Right cardiac atrium (tissue), 5 donors: ENCODE measurements around the gene SPATS2. TPM values are rescaled to one million over a fixed set of nuclear protein-coding genes. Genes with fewer than 3 reads are reported as not detected.
A peak's percentile ranks its signal among the peaks of the same experiment; 100 is the strongest.
"Not testable (repeated sequence)": the region's sequence is repeated elsewhere in the genome, so short reads cannot be mapped to it uniquely, and the experiment has no call there.

Experiments
- ATAC-seq, 2 donors: fragments of 200-7000 bp; cut with Tn5 transposase; one replicate each; pipeline versions ENCODE4 v1.8.0 to v1.9.1; 2020; ENCODE audit warnings: moderate library complexity in 2 of 2, mild to moderate bottlenecking in 1 of 2
- DNase-seq, 3 donors: peaks; one replicate each; pipeline ENCODE4 v3.0.0-alpha.2; 2020
- H3K27ac ChIP-seq: one replicate; pipeline ENCODE4 v1.5.1; 2013; ENCODE audit warnings: mild to moderate bottlenecking, low read length, control low read depth, moderate library complexity
- H3K27me3 ChIP-seq: one replicate; pipeline ENCODE4 v1.6.1; 2013; ENCODE audit not compliant: control insufficient read depth, insufficient read depth
- H3K4me1 ChIP-seq: one replicate; pipeline ENCODE4 v1.6.1; 2013; ENCODE audit warnings: low read length; ENCODE audit not compliant: control insufficient read depth, insufficient read depth
- H3K4me3 ChIP-seq: one replicate; pipeline ENCODE4 v1.5.1; 2013; ENCODE audit warnings: low read length, control low read depth
- H3K9me3 ChIP-seq: one replicate; pipeline ENCODE4 v1.6.1; 2013; ENCODE audit warnings: low read length; ENCODE audit not compliant: control insufficient read depth
- WGBS: extraction: QIAGEN DNeasy Blood & Tissue Kit; methylation state at CpG from one replicate; pipeline ENCODE4 v1.1.7; 2013; 5-methylcytosine and 5-hydroxymethylcytosine counted together
- intact Hi-C, 4 donors: fragments of 100-400 bp; cut with DNase I; formaldehyde crosslinking; loops; one replicate each; pipeline versions ENCODE4 v1.11.0 to v1.14.0; 2022 to 2023
- long read RNA-seq, 4 donors: library from polyadenylated mRNA; unstranded; transcript quantifications; one replicate each; pipeline ENCODE4 v2.0.0, GENCODE V29; 2020 to 2021
- polyA plus RNA-seq: library from polyadenylated mRNA; stranded (reverse); fragments of 200-250 nt; gene quantifications from one replicate; pipeline ENCODE4 v1.2.3, GENCODE V29; 2013
- total RNA-seq, 4 donors: library from RNA; stranded (reverse); fragmentation: NEBNext Ultra II Directional; extraction: Animal tissue kit (Norgen Biotek cat#: 25700); gene quantifications; one replicate each; pipeline ENCODE4 v1.2.1, GENCODE V29; 2021
- donor health status: healthy with polysubstance abuse.
- donor health status: DM: no; HTN: yes; CAD: no.
- donor health status: DM: no; HTN: no; CAD: no.
- donor health status: DM: no; HTN: yes; CAD: no; lungs with severe emphysema.
- donor health status: DM: yes; HTN: yes; CAD: no.

The SPATS2 gene
- total RNA-seq, result 10 to 100 TPM in 1 of 4 donors, 1 to 10 TPM in 3; 8.4 to 10.3 (median 9.1) TPM
- 5.5 TPM for polyA plus RNA-seq
- long read RNA-seq, donor 1, partial matches to known transcripts, result 4 of 16 reads
- long read RNA-seq, donor 1, other reads (novel, unspliced or antisense), result 8 of 16 reads
- long read RNA-seq, donor 2, partial matches to known transcripts, result 0 of 7 reads
- long read RNA-seq, donor 2, other reads (novel, unspliced or antisense), result 3 of 7 reads
- long read RNA-seq, donor 3, partial matches to known transcripts, result 1 of 14 reads
- long read RNA-seq, donor 3, other reads (novel, unspliced or antisense), result 7 of 14 reads
- long read RNA-seq, donor 4, partial matches to known transcripts, result 0 of 6 reads
- long read RNA-seq, donor 4, other reads (novel, unspliced or antisense), result 2 of 6 reads

- under 1% methylated on average over 52 of the region's 52 CpGs for WGBS
- DNase-seq, result peak; percentile 97 to 99 (median 98)
- Histone ChIP-seq H3K27ac (peak within 1 kb of the TSS; percentile 91), H3K27me3 (no peaks in the 10 kb centered on the region), H3K4me3 (peak within 1 kb of the TSS; percentile 62), H3K9me3 (no peaks in the 10 kb centered on the region), H3K4me1 (no peaks in the 10 kb centered on the region)
- intact Hi-C loops, result no loop called here
- peak; percentile 7 to 25 for ATAC-seq
These were observed at the start of gene SPATS2 for GRCh38 chr12:49367381-49368239. Gene SPATS2, plus strand, starts transcription at chr12:49367462. Its CDS starts 93,551 bp downstream, at chr12:49461013.

GRCh38 chr12:49320411-49321103, 46.7 kb upstream of the SPATS2 start:
- ATAC-seq, DNase-seq, intact Hi-C loops, H3K4me1 ChIP-seq, H3K27me3 ChIP-seq, H3K27ac ChIP-seq, H3K9me3 ChIP-seq, H3K4me3 ChIP-seq: not testable (repeated sequence)
- 94% methylated on average over 9 of the region's 9 CpGs for WGBS

DNA sequence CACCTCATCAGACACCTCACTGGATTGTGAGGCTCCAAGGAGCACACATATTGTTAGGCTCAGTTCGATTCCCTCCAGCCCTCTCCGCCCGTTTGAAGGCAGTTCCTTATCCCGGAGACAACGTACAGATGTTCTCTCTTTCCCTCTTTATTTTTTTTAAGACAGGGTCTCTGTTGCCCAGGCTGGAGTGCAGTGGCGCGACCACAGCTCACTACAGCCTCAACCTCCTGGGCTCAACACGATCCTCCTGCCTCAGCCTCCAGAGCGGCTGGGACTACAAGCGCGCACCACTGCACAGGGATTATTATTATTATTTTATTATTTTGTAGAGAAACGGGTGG, 44.9 kb upstream of the SPATS2 start:
- 44% methylated on average over 12 of the region's 12 CpGs for WGBS
- H3K27me3 ChIP-seq, result no peaks in the 10 kb centered on the region
- no peak for ATAC-seq
- H3K27ac ChIP-seq, result no peak overlapping the region
- DNase-seq, result no peak
- peak overlapping the region; percentile 78 for H3K4me3 ChIP-seq
- intact Hi-C loops, result no loop called here
- no peaks in the 10 kb centered on the region for H3K9me3 ChIP-seq
- no peaks in the 10 kb centered on the region for H3K4me1 ChIP-seq

DNA sequence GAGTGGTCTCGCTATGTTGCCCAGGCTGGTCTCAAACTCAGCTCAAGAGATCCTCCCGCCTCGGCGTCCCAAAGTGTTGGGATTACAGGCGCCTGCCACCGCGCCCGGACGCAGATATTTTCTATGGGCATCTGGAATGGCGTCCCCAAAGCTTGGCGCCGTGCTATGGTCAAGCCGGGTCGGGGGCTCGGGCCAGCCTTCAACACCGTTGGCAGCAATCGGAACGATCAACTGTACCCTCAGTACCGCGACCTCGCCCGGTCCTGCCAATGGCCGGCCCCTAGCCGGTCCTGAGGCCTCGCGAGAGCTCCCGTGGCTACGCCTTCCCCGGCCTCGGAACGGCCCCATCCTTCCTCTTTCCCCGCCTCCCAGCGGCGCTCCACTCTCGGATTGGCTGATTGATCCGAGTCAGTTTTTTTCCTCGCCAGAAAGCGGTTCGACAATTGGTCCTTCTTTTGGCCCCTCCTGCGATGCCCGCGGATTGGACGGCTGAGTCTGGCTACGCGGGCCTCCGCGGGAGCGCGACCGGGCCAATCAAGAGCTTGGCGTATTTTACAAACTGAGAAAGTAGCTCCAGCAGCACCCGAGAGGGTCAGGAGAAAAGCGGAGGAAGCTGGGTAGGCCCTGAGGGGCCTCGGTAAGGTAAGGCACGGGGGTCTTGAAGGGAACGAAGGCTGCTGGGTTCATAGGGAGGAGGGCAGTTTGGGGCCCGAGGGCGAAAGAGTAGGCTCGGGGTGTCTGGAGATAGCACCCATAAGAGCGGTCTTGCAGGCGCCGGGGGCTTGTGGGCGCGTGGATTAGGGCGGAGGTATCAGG, 44.3 kb upstream of the SPATS2 start, which contains the start of gene TROAP:
Gene TROAP (plus strand): TSS at position 548 of the 816 bp plus-strand sequence. CDS start 354 bp downstream, outside the sequence.
- ATAC-seq (peak; percentile 100), DNase-seq (peak; percentile 98 to 99 (median 98))
- no peaks in the 10 kb centered on the region for H3K4me1 ChIP-seq
- H3K27me3 ChIP-seq, result no peaks in the 10 kb centered on the region
- peak within 1 kb of the TSS; percentile 78 for H3K4me3 ChIP-seq
- WGBS, result under 1% methylated on average over 65 of the region's 65 CpGs
- no peak within 1 kb of the TSS for H3K27ac ChIP-seq
- intact Hi-C loops, result no loop called here
- no peaks in the 10 kb centered on the region for H3K9me3 ChIP-seq

- no peaks in the 10 kb centered on the region for H3K4me1 ChIP-seq
- H3K27ac ChIP-seq, result no peak overlapping the region
- DNase-seq, result peak in 1 of 3 donors; percentile 33
- WGBS, result 12% methylated on average over 19 of the region's 19 CpGs
- intact Hi-C loops, result no loop called here
- ATAC-seq, result no peak
- H3K4me3 ChIP-seq, result peak overlapping the region; percentile 40
- H3K9me3 ChIP-seq, result no peaks in the 10 kb centered on the region
- no peaks in the 10 kb centered on the region for H3K27me3 ChIP-seq
These were observed 43.7 kb upstream of the SPATS2 start for GRCh38 chr12:49323524-49324097.

- no peaks in the 10 kb centered on the region for H3K4me1 ChIP-seq
- H3K27ac ChIP-seq, result no peak overlapping the region
- H3K9me3 ChIP-seq, result no peaks in the 10 kb centered on the region
- no peak for ATAC-seq
- no peak for DNase-seq
- 92% methylated on average over 6 of the region's 6 CpGs for WGBS
- no peaks in the 10 kb centered on the region for H3K27me3 ChIP-seq
- H3K4me3 ChIP-seq, result no peak overlapping the region
- intact Hi-C loops, result no loop called here
These were observed 41.7 kb upstream of the SPATS2 start for GRCh38 chr12:49325606-49326005.

DNA sequence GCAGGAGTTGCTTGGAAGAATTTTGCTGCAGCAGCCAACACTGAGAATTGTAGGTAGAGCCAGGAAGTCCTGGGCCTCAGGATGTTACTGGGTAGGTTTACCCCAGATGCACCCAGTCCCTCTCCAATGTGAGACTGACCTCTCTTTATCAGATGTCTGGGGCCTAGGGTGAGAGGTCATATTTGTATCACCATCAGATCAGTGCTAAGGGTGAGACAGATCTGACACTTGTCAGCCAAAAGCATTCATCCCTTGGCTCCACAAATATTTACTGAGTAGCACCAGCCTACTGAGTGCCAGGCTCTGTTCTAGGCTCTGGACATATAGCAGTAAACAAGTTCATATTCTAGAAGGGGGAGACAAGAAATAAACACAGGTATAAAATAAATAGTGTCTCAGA, 39.9 kb upstream of the SPATS2 start:
- no peaks in the 10 kb centered on the region for H3K27me3 ChIP-seq
- H3K4me1 ChIP-seq, result no peaks in the 10 kb centered on the region
- DNase-seq, result no peak
- H3K27ac ChIP-seq, result no peak overlapping the region
- intact Hi-C loops, result no loop called here
- ATAC-seq, result no peak
- no peak overlapping the region for H3K4me3 ChIP-seq
- no peaks in the 10 kb centered on the region for H3K9me3 ChIP-seq

DNA sequence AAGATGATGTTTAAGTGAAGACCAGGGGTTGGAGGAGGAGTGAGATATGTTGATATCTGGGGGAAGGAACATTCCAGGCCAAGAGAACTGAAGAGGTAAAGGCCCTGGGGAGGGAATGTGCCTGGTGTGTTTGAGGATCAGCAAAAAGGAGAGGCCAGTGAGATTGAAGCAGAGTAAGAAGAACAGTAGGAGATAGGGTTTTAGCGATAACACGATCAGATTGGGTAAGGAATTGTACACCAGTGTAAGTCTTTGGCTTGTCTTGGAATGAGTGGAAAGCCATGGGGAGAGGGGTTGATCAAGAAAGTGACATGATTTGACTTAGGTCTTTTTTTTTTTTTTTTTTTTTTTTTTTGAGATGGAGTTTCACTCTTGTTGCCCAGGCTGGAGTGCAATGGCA, 39.4 kb upstream of the SPATS2 start:
- WGBS, result 98% methylated on average over 2 of the region's 2 CpGs
- Histone ChIP-seq H3K4me3 (no peak overlapping the region), H3K4me1 (no peaks in the 10 kb centered on the region), H3K27me3 (no peaks in the 10 kb centered on the region), H3K27ac (no peak overlapping the region), H3K9me3 (no peaks in the 10 kb centered on the region)
- ATAC-seq (no peak), DNase-seq (no peak)
- intact Hi-C loops, result no loop called here

GRCh38 chr12:49328816-49329215, 38.4 kb upstream of the SPATS2 start:
- Histone ChIP-seq H3K27ac (no peak overlapping the region), H3K27me3 (no peaks in the 10 kb centered on the region), H3K4me1 (no peaks in the 10 kb centered on the region), H3K4me3 (no peak overlapping the region), H3K9me3 (no peaks in the 10 kb centered on the region)
- intact Hi-C loops, result no loop called here
- 96% methylated on average over 12 of the region's 12 CpGs for WGBS
- ATAC-seq (no peak), DNase-seq (peak in 1 of 3 donors; percentile 37)

- Histone ChIP-seq H3K4me1 (no peaks in the 10 kb centered on the region), H3K9me3 (no peaks in the 10 kb centered on the region), H3K4me3 (no peak overlapping the region), H3K27me3 (no peaks in the 10 kb centered on the region), H3K27ac (no peak overlapping the region)
- DNase-seq (no peak), ATAC-seq (no peak)
- intact Hi-C loops, result loop anchor here in 1 of 4 donors (10.0 kb wide), 1 partner anchor 45 kb away; no protein-coding TSS in a partner anchor
- WGBS, result 88% methylated on average over 7 of the region's 7 CpGs
These were observed 37.1 kb upstream of the SPATS2 start for GRCh38 chr12:49330032-49330619.
